Measurements from ENCODE around the gene LETM1.

The LETM1 gene

DNA sequence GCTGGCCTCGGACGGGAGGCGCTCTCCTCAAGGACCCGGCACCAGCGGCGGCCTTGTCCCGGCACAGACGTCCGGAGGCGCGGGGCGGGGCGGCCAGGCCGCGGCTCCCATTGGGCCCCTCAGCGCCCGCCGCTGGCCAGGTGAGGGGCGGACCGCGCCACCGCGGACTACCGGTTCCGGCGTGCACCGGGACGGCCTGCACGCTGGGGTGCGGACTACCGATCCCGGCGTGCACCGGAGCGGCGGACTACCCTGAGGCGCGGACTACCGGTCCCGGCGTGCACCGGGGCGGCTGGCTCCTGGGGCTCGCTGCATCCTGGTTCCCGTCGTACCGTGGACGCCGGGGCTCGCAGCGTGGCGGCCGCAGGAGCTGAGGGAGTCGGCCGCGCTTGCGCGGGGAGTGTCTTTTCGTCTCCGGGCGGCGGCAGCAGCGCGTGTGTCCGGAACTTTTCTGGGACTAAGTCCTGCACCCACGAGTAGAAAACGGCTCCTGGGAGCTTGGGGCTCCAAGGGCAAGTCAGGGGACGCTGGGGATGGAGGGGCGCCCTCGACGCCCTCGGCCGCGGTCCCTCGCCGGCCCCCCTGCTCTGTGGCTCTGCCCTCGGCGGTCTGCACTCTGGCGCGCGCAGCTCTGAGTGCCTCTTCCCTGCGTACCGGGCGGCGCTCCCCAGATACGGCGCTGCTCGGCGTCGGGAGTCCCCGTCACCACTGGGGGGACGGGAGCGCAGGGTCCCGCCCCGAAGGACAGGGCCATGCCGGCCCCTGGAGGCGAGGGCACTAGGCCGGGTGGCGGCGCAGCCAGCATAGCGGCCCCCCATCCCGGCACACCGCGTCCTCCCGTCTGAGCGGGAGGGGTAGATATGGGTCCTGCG lies at the start of gene LETM1:
Gene LETM1, minus strand, starts transcription at position 86 of the 872 bp plus-strand sequence. CDS start 206 bp downstream, outside the sequence.
- DNase-seq (ENCODE audit: low read depth in 2 of 2) = peak; percentile 84 to 90

DNA sequence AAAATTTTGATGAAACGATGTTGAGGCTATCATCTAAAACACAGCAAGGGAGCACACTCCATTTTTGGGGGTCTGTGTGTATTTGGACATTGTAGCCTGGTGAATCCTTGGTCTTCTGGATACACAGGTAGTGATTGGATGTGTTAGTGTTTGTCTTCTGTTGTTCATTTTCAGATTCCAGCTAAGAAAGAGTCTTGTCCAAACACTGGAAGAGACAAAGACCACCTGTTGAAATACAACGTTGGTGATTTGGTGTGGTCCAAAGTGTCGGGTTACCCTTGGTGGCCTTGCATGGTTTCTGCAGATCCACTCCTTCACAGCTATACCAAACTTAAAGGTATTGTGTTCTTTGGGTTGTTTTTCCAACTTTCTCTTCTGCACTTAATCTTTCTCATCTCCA lies 48.1 kb upstream of the LETM1 start:
- DNase-seq (ENCODE audit: low read depth in 2 of 2) = no peak

GRCh38 chr4:1903035-1903434 lies 47.1 kb upstream of the LETM1 start:
- no peak for DNase-seq (ENCODE audit: low read depth in 2 of 2)

DNA sequence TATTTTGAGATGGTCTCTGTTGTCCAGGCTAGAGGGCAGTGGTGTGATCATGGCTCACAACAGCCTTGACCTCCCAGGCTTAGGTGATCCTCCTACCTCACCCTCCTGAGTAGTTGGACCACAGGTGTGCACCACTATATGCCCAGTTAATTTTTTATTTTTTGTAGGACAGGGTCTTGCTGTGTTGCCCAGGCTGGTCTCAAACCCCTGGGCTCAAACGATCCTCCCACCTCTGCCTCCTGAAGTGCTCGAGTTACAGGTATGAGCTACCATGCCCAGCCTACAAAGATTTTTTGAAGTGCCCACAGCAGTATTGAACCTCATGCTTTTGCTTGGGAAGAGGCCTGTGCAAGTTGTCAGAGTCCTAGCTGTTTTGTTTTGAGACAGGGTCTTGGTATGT lies 46.3 kb upstream of the LETM1 start:
- DNase-seq (ENCODE audit: low read depth in 2 of 2) = no peak

- no peak for DNase-seq (ENCODE audit: low read depth in 2 of 2)
Measured at GRCh38 chr4:1901127-1901526, 45.2 kb upstream of the LETM1 start.

DNA sequence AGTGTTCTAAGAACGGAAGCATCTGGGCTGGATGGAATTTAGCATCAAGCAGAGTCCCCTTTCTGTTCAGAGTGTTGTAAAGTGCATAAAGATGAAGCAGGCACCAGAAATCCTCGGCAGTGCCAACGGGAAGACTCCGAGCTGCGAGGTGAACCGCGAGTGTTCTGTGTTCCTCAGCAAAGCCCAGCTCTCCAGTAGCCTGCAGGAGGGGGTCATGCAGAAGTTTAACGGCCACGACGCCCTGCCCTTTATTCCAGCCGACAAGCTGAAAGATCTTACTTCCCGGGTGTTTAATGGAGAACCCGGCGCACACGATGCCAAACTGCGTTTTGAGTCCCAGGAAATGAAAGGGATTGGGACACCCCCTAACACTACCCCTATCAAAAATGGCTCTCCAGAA lies 44.7 kb upstream of the LETM1 start:
- no peak for DNase-seq (ENCODE audit: low read depth in 2 of 2)

- no peak for DNase-seq (ENCODE audit: low read depth in 2 of 2)
Measured at GRCh38 chr4:1900087-1900433, 44.1 kb upstream of the LETM1 start.

GRCh38 chr4:1899149-1900086 lies 43.5 kb upstream of the LETM1 start:
- peak; percentile 31 to 39 for DNase-seq (ENCODE audit: low read depth in 2 of 2)

DNA sequence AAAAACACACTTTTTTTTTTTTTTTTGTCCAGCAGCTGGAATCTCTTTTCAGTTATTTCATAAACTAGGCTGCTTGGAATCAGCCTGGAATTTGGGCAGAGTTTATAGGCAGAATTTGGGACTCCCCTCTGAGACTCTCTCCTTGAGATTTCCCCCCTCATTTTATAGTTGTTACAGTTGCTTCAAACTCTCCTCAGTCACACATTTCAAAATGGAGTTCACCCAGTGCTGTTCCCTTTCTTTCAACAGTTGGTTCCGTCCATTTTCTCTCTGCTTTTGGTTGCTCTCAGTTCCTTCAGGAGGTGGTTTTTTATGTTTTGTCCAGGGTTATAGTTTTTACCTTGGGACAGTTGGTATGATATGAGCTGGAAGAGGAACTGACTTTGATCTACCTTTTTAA lies 42.7 kb upstream of the LETM1 start:
- no peak for DNase-seq (ENCODE audit: low read depth in 2 of 2)

DNA sequence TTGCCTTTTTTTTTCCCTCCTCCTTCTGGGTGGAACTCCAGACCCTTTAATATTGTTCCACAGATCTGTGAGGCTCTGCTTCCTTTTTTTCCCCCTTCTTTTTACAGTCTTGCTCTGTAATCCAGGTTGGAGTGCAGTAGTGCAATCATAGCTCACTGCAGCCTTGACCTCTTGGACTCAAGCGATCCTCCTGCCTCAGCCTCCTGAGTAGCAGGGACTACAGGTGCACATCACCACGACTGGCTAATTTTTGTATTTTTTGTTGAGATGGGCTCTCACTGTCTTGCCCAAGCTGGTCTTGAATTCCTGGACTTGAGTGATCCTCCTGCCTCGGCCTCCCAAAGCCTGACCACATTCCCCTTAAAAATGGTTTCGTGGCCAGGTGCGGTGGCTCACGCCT lies 42.1 kb upstream of the LETM1 start:
- DNase-seq (ENCODE audit: low read depth in 2 of 2) = no peak

- DNase-seq (ENCODE audit: low read depth in 2 of 2) = no peak
Measured at GRCh38 chr4:1896658-1896991, 40.7 kb upstream of the LETM1 start.

- no peak for DNase-seq (ENCODE audit: low read depth in 2 of 2)
Measured at GRCh38 chr4:1895971-1896657, 40.2 kb upstream of the LETM1 start.

GRCh38 chr4:1890979-1891570 lies 35.1 kb upstream of the LETM1 start:
- no peak for DNase-seq (ENCODE audit: low read depth in 2 of 2)

GRCh38 chr4:1887052-1887451 lies 31.1 kb upstream of the LETM1 start:
- no peak for DNase-seq (ENCODE audit: low read depth in 2 of 2)

DNA sequence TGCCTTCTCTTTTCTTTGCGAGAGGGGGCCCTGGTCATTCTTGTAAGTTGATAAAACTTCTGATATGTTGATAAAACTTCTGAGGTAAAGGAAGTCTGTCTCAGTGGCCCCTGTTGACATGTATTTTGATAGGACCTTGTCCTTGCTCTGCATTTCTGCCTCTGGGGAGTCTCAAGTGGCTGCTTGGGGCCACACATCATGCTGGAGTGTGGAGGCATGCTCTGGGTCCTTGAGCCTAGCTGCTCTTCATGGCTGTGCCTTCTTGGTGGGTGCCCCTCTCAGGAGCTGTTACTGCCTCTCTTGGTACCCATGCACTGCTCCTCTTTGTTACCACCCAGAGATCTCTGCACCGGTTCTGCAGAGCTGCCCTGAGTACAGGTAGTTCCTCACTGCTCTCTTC lies 29.5 kb upstream of the LETM1 start:
- DNase-seq (ENCODE audit: low read depth in 2 of 2) = no peak

GRCh38 chr4:1883583-1883982 lies 27.6 kb upstream of the LETM1 start:
- no peak for DNase-seq (ENCODE audit: low read depth in 2 of 2)

- DNase-seq (ENCODE audit: low read depth in 2 of 2) = no peak
Measured at GRCh38 chr4:1882850-1883271, 26.9 kb upstream of the LETM1 start.

DNA sequence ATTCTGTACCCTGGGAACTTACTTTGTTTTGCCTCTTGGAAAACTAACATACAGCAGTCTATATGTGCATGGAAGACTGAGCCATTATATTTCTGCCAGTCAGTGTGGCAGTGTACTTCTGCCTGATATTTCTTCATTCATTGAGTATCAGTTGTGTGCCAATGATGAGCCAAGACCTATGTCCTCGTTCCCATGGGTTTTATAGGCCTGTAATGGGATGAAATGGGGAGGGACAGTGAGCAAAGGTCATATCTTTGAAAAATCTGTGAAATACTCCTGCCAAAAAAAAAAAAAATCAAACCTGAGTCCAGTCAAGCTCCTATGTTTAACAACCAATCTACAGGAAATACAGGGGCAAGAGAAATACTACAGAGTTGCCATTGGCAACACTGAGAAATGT lies 24.4 kb upstream of the LETM1 start:
- DNase-seq (ENCODE audit: low read depth in 2 of 2) = no peak

GRCh38 chr4:1879485-1879884 lies 23.5 kb upstream of the LETM1 start:
- no peak for DNase-seq (ENCODE audit: low read depth in 2 of 2)

GRCh38 chr4:1874201-1874600 lies 18.2 kb upstream of the LETM1 start:
- DNase-seq (ENCODE audit: low read depth in 2 of 2) = no peak

- no peak for DNase-seq (ENCODE audit: low read depth in 2 of 2)
Measured at GRCh38 chr4:1873776-1874175, 17.8 kb upstream of the LETM1 start.

DNA sequence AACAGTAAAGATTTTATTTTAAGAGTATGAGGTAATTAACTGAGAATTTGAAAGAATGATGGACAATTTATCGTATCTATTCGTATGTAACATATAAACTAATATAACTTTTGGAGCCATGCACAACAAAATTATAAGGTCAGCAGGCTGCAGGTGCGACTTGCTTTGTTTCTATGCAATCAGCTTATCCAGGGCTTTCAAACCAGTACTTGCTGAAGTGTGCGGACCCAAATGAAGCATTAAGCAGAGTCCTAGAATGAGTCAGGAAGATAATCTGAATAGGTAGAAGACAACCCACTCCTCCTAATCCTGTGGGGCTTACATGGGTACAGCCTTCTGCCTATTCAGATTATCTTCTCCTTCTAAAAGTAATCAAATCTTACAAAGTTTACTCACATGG lies 17.3 kb upstream of the LETM1 start:
- DNase-seq (ENCODE audit: low read depth in 2 of 2) = no peak
